Measurements from ENCODE around the gene PREX1.
A peak's percentile ranks its signal among the peaks of the same experiment; 100 is the strongest.
"Not testable (repeated sequence)": the region's sequence is repeated elsewhere in the genome, so short reads cannot be mapped to it uniquely, and the experiment has no call there.

PREX1 gene

GRCh38 chr20:48827855-48828733 is at the start of gene PREX1:
TSS of gene PREX1 (minus strand) at chr20:48827999. CDS start at chr20:48827860, 139 bp downstream.
- peak within 1 kb of the TSS; percentile 81 for H3K4me3 ChIP-seq (ENCODE audit: low read length)
- TF ChIP-seq ZNF274 (IDR thresholded peaks at IDR 0.05; ENCODE audit: low read depth, low read length): no peak

- no peak for TF ChIP-seq ZNF274 (IDR thresholded peaks at IDR 0.05; ENCODE audit: low read depth, low read length)
- no peak overlapping the region for H3K4me3 ChIP-seq (ENCODE audit: low read length)
These were observed 49.5 kb upstream of the PREX1 start for GRCh38 chr20:48877304-48877703.

- H3K4me3 ChIP-seq (ENCODE audit: low read length): no peak overlapping the region
- no peak for TF ChIP-seq ZNF274 (IDR thresholded peaks at IDR 0.05; ENCODE audit: low read depth, low read length)
These were observed 48.1 kb upstream of the PREX1 start for GRCh38 chr20:48875914-48876240.

GRCh38 chr20:48875233-48875913 is 47.6 kb upstream of the PREX1 start:
- no peak for TF ChIP-seq ZNF274 (IDR thresholded peaks at IDR 0.05; ENCODE audit: low read depth, low read length)
- H3K4me3 ChIP-seq (ENCODE audit: low read length): no peak overlapping the region

GRCh38 chr20:48869442-48869841 is 41.6 kb upstream of the PREX1 start:
- H3K4me3 ChIP-seq (ENCODE audit: low read length): not testable (repeated sequence)

- no peak overlapping the region for H3K4me3 ChIP-seq (ENCODE audit: low read length)
- TF ChIP-seq ZNF274 (IDR thresholded peaks at IDR 0.05; ENCODE audit: low read depth, low read length): no peak
These were observed 39.1 kb upstream of the PREX1 start for GRCh38 chr20:48866936-48867335.

GRCh38 chr20:48864738-48865318 is 37.0 kb upstream of the PREX1 start:
- TF ChIP-seq ZNF274 (IDR thresholded peaks at IDR 0.05; ENCODE audit: low read depth, low read length): no peak

GRCh38 chr20:48864254-48864653 is 36.5 kb upstream of the PREX1 start:
- H3K4me3 ChIP-seq (ENCODE audit: low read length): no peak overlapping the region
- TF ChIP-seq ZNF274 (IDR thresholded peaks at IDR 0.05; ENCODE audit: low read depth, low read length): no peak

More at GRCh38 chr20:48864738-48865318, 37.0 kb upstream of the PREX1 start:
- H3K4me3 ChIP-seq (ENCODE audit: low read length): no peak overlapping the region

- no peak for TF ChIP-seq ZNF274 (IDR thresholded peaks at IDR 0.05; ENCODE audit: low read depth, low read length)
- no peak overlapping the region for H3K4me3 ChIP-seq (ENCODE audit: low read length)
These were observed 34.5 kb upstream of the PREX1 start for GRCh38 chr20:48862279-48862678.

- no peak for TF ChIP-seq ZNF274 (IDR thresholded peaks at IDR 0.05; ENCODE audit: low read depth, low read length)
- no peak overlapping the region for H3K4me3 ChIP-seq (ENCODE audit: low read length)
These were observed 33.6 kb upstream of the PREX1 start for GRCh38 chr20:48861444-48861843.

- H3K4me3 ChIP-seq (ENCODE audit: low read length): no peak overlapping the region
- TF ChIP-seq ZNF274 (IDR thresholded peaks at IDR 0.05; ENCODE audit: low read depth, low read length): no peak
These were observed 30.4 kb upstream of the PREX1 start for GRCh38 chr20:48858075-48858790.

GRCh38 chr20:48856130-48856529 is 28.3 kb upstream of the PREX1 start:
- TF ChIP-seq ZNF274 (IDR thresholded peaks at IDR 0.05; ENCODE audit: low read depth, low read length): no peak
- H3K4me3 ChIP-seq (ENCODE audit: low read length): no peak overlapping the region

- no peak for TF ChIP-seq ZNF274 (IDR thresholded peaks at IDR 0.05; ENCODE audit: low read depth, low read length)
- no peak overlapping the region for H3K4me3 ChIP-seq (ENCODE audit: low read length)
These were observed 27.2 kb upstream of the PREX1 start for GRCh38 chr20:48855046-48855445.

GRCh38 chr20:48852609-48853008 is 24.8 kb upstream of the PREX1 start:
- no peak for TF ChIP-seq ZNF274 (IDR thresholded peaks at IDR 0.05; ENCODE audit: low read depth, low read length)
- no peak overlapping the region for H3K4me3 ChIP-seq (ENCODE audit: low read length)

All from GM08714 (cell line).